Suprapubic skin (tissue), 3 donors: Measurements from ENCODE around the gene NBEA.

Source experiments
- POLR2A ChIP-seq, 2 donors: fragments of 450-650 bp; IDR thresholded peaks; one replicate each; pipeline ENCODE4 v1.6.1; 2017; ENCODE audit warnings: antibody characterized with exemption in 2 of 2, mild to moderate bottlenecking in 2 of 2, moderate library complexity in 2 of 2
- TF ChIP-seq, protein P1 (sequence below), 2 donors: fragments of 200-600 bp in 1 of 2; fragments of 450-650 bp in 1 of 2; sonication (generic) in 1 of 2; IDR thresholded peaks; one replicate each; pipeline ENCODE4 v1.5.1; 2016 to 2019; ENCODE audit warnings: antibody characterized with exemption in 2 of 2, mild to moderate bottlenecking in 1 of 2, moderate library complexity in 1 of 2

DNA sequence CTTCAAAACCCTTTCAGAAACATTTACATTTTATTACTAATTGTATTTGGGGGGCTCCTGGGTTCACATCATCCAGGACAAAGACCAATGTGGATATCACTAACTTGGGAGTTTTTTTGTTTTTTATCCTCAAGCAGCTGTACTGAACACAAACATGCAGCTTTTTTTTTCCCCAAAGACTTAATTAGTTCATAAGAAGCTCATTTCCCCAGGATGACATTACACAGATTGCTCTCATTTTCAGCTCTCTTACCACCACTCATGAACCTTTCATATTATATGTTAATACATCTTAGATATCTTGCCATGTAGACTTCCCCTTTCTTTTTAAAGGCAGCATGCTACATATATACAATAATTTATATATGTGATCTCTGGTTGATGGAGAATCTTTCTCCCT, 653.1 kb downstream of the NBEA start:
- TF ChIP-seq, protein P1, sequence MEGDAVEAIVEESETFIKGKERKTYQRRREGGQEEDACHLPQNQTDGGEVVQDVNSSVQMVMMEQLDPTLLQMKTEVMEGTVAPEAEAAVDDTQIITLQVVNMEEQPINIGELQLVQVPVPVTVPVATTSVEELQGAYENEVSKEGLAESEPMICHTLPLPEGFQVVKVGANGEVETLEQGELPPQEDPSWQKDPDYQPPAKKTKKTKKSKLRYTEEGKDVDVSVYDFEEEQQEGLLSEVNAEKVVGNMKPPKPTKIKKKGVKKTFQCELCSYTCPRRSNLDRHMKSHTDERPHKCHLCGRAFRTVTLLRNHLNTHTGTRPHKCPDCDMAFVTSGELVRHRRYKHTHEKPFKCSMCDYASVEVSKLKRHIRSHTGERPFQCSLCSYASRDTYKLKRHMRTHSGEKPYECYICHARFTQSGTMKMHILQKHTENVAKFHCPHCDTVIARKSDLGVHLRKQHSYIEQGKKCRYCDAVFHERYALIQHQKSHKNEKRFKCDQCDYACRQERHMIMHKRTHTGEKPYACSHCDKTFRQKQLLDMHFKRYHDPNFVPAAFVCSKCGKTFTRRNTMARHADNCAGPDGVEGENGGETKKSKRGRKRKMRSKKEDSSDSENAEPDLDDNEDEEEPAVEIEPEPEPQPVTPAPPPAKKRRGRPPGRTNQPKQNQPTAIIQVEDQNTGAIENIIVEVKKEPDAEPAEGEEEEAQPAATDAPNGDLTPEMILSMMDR (IDR thresholded peaks at IDR 0.05), result no peak
- TF ChIP-seq POLR2A (IDR thresholded peaks at IDR 0.05), result no peak
